Activated CD4-positive, alpha-beta memory T cell treated with anti-CD3 and anti-CD28 coated beads for 36 hours (primary cell): ENCODE measurements around the gene ADRA2C. TPM values are rescaled to one million over a fixed set of nuclear protein-coding genes. Genes with fewer than 3 reads are reported as not detected.
"Not testable (repeated sequence)": the region's sequence is repeated elsewhere in the genome, so short reads cannot be mapped to it uniquely, and the experiment has no call there.

Experiments
- CTCF ChIA-PET: fragments of 350-600 bp; sonication (Branson Sonifier 250); formaldehyde crosslinking; loops from one replicate; lab custom pipeline; 2021; ENCODE audit warnings: antibody characterized with exemption, inconsistent platforms; lab: Charles Lee
- POLR2A ChIA-PET: fragments of 350-600 bp; sonication (Branson Sonifier 250); formaldehyde crosslinking; loops from one replicate; lab custom pipeline; 2021; ENCODE audit warnings: antibody characterized with exemption; lab: Charles Lee
- DNase-seq: peaks from one replicate; pipeline ENCODE4 v3.0.0-alpha.2; 2020
- H3K27ac Mint-ChIP-seq: one replicate; pipeline ENCODE4 v1.8.0; 2021; ENCODE audit warnings: mixed read lengths
- H3K27me3 Mint-ChIP-seq: one replicate; pipeline ENCODE4 v1.8.0; 2021; ENCODE audit warnings: mixed read lengths
- H3K36me3 Mint-ChIP-seq: one replicate; pipeline ENCODE4 v1.8.0; 2021; ENCODE audit warnings: mixed read lengths
- H3K4me1 Mint-ChIP-seq: one replicate; pipeline ENCODE4 v1.8.0; 2021; ENCODE audit warnings: low read depth, mixed read lengths
- H3K4me3 Mint-ChIP-seq: one replicate; pipeline ENCODE4 v1.8.0; 2021; ENCODE audit warnings: mild to moderate bottlenecking, mixed read lengths
- H3K9me3 Mint-ChIP-seq: one replicate; pipeline ENCODE4 v1.8.0; 2021; ENCODE audit warnings: mixed read lengths
- intact Hi-C: fragments of 100-400 bp; cut with micrococcal nuclease; formaldehyde crosslinking; loops from one replicate; pipeline ENCODE4 v1.15.1; 2023
- total RNA-seq, 2 experiments: library from RNA; stranded (reverse); gene quantifications; one replicate each; pipeline ENCODE4 v1.2.3, GENCODE V29; 2021

ADRA2C gene
- total RNA-seq, 2 experiments from 2014 or later = not detected

DNA sequence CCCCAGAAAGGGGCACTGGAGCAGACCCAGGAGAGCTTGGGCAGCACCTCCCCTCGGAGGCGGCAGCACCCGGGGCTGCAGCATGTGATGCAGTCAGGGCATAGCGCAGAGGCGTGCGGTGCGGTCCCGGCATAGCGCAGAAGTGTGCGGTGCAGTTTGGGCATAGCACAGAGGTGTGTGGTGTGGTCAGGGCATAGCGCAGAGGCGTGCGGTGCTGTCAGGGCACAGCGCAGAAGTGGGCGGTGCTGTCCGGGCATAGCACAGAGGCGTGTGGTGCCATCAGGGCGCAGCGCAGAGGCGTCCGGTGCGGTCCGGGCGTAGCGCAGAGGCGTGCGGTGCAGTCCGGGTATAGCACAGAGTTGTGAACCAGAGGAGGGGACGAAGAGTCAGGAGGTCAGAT is 42.8 kb downstream of the ADRA2C start:
- H3K27ac Mint-ChIP-seq = no peak overlapping the region
- H3K4me3 Mint-ChIP-seq = no peak overlapping the region
- H3K36me3 Mint-ChIP-seq = no peaks in the 10 kb centered on the region
- peaks cover 7% of the 10 kb centered on the region for H3K27me3 Mint-ChIP-seq
- ChIA-PET CTCF (no interaction called here), POLR2A (no interaction called here)
- no peak for DNase-seq
- intact Hi-C loops = no loop called here
- no peaks in the 10 kb centered on the region for H3K9me3 Mint-ChIP-seq
- no peaks in the 10 kb centered on the region for H3K4me1 Mint-ChIP-seq

DNA sequence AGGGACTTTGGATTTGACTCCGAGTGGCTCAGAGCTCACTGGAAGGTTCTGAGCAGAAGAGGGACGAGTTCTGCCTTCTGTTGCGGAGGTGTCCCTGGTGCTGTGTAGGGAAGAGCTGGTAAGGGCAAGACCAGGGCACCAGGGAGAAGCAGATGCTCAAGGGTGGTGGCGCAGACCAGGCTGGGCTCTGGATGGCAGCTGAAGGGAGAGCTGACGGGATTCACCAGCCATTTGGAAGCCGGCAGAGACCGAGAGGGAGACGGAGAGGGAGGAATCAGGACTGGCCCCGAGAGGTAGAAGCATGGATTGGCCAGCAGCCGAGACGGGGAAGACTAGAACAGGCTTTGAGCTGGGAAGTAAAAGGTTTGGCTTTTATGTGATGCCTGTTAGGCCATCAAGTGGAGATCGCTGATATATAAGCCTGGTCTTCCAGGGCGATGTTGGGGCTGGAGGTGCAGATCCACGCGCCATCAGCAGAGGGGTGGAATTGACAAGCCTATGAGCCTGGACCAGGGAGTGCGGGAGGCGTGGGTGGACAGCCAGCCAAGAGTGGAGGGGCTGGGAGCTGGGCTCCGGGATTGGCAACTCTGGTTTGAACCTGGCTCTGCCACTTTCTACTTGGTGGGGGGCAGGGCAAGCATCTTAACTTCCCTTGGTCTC is 43.4 kb downstream of the ADRA2C start:
- DNase-seq = no peak
- POLR2A ChIA-PET = no interaction called here
- CTCF ChIA-PET = no interaction called here
- no peaks in the 10 kb centered on the region for H3K9me3 Mint-ChIP-seq
- H3K36me3 Mint-ChIP-seq = no peaks in the 10 kb centered on the region
- H3K27ac Mint-ChIP-seq = no peak overlapping the region
- H3K27me3 Mint-ChIP-seq = peaks cover 5% of the 10 kb centered on the region
- no peaks in the 10 kb centered on the region for H3K4me1 Mint-ChIP-seq
- no peak overlapping the region for H3K4me3 Mint-ChIP-seq
- intact Hi-C loops = no loop called here

DNA sequence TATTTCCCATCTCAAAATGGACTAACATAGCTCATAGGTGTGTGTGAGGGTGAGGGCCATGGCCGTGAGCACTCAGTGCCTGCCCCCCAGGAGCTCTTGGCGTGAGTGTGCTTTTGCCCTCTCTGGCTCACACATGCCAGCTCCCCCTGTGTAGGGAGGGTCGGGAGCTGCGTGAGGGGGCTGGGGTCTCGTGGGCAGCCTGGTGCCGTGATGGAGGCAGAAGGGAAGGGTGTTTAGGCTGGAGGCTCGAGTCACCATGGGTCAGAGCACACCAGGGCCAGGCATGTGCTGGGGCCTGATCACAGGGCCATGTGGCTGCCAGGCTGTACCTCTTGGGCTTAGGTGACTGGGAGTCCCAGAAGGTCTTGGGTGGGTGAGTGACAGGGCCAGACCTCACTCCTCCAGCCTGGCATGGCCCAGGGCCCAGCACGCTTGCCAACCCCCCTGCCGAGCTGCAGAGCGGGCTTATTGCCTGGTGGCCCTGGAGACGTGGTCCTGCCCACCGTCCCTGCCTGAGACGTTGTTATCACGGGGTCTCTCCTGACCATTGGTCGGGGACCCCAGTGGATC is 44.0 kb downstream of the ADRA2C start:
- Mint-ChIP-seq H3K4me1 (no peaks in the 10 kb centered on the region), H3K9me3 (no peaks in the 10 kb centered on the region), H3K4me3 (no peak overlapping the region), H3K27ac (no peak overlapping the region), H3K27me3 (peaks cover 5% of the 10 kb centered on the region), H3K36me3 (no peaks in the 10 kb centered on the region)
- DNase-seq = no peak
- intact Hi-C loops = no loop called here
- POLR2A ChIA-PET = no interaction called here
- CTCF ChIA-PET = no interaction called here

DNA sequence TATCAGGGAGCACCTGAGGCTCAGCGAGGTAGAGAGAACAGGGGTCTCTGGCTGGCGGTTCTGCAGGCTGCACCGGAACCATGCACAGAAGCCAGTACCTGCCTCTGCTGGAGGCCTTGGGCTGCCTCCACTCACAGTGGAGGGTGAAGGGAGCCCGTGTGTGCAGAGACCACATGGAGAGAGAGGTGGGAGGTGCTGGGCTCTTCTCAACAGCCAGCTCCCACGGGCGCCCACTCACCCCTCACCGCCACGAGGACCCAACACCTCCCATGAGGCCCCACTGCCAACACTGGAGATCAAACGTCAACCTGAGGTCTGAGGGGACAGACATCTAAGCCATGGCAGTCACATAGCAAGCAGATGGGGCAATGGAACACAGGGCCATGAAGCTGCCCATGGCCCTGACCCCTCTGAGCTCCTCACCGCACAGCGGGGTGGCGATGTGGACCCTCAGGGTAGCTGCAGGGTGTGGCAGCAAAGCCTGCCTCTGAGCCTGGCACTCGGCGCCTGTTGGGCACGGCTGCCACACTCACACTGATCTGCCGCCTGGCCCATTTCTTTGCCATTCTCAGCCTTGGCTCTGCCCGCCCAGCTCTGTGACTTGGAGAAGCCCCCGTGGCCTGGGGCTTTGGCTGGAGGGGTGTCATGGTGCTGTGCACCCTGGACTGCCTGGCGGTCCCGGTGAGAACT is 44.8 kb downstream of the ADRA2C start:
- intact Hi-C loops = no loop called here
- DNase-seq = no peak
- CTCF ChIA-PET = no interaction called here

DNA sequence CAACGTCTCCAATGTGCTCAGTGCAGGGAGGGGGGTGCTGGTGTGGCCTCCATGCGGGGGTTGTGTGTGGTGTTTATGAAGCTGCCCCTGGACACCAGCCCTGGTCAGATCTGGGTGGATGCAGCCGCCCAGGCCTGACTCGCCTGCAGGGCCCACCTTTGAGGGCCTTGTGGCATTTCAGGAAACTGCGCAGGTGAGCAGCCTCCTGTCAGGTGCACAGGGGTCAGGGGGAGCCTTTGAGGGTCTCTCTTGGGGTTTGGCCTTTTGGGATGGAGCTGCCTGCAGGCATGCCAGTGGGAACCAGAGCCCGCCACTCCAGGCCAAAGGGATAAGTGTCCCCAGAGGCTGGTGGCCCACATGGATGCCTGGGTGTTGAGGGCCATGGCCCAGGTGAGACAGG is 45.4 kb downstream of the ADRA2C start:
- Mint-ChIP-seq H3K27me3 (peaks cover 5% of the 10 kb centered on the region), H3K9me3 (no peaks in the 10 kb centered on the region), H3K4me3 (no peak overlapping the region), H3K36me3 (no peaks in the 10 kb centered on the region), H3K4me1 (no peaks in the 10 kb centered on the region), H3K27ac (no peak overlapping the region)
- ChIA-PET POLR2A (no interaction called here), CTCF (no interaction called here)
- DNase-seq = no peak
- intact Hi-C loops = no loop called here

More for the DNA sequence above, 44.8 kb downstream of the ADRA2C start:
- no peaks in the 10 kb centered on the region for H3K36me3 Mint-ChIP-seq
- no peak overlapping the region for H3K27ac Mint-ChIP-seq
- POLR2A ChIA-PET = no interaction called here
- no peaks in the 10 kb centered on the region for H3K9me3 Mint-ChIP-seq
- no peaks in the 10 kb centered on the region for H3K4me1 Mint-ChIP-seq
- H3K27me3 Mint-ChIP-seq = peaks cover 5% of the 10 kb centered on the region
- H3K4me3 Mint-ChIP-seq = no peak overlapping the region

DNA sequence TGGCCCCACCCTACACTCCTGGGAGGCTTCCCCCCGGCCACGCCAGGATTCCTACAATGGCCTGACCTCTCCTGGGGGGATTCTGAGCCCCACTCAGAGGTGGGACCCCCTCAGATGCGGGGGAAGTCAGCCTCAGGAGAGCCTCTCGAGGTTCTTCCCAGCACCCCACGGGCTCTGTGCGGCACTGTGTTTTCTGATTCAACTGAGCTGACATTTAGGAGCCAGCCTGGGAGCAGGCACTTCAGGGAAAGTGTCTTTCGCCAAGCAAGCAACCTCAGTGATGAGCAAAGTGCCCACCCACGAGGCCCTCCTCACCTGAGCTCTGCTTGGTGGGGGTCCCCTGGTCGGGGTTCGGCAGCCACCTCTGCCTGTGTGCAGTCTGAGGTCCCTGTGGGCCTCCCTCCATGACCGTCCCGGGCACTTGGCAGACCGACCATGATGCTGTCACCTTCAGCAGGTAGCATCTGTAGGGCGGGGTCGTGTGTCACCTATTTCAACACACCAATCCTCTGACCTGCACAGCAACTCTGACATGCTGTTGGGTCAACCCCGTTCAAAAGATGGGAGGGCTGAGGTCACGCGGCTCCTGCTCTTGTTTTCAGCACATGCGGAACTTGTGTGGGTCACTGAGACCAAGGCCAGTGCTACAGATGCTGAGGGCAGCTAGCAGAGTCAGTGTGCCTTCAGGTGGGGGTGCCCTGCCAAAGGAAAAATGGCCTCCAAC is 46.2 kb downstream of the ADRA2C start:
- POLR2A ChIA-PET = no interaction called here
- H3K4me3 Mint-ChIP-seq = no peak overlapping the region

DNA sequence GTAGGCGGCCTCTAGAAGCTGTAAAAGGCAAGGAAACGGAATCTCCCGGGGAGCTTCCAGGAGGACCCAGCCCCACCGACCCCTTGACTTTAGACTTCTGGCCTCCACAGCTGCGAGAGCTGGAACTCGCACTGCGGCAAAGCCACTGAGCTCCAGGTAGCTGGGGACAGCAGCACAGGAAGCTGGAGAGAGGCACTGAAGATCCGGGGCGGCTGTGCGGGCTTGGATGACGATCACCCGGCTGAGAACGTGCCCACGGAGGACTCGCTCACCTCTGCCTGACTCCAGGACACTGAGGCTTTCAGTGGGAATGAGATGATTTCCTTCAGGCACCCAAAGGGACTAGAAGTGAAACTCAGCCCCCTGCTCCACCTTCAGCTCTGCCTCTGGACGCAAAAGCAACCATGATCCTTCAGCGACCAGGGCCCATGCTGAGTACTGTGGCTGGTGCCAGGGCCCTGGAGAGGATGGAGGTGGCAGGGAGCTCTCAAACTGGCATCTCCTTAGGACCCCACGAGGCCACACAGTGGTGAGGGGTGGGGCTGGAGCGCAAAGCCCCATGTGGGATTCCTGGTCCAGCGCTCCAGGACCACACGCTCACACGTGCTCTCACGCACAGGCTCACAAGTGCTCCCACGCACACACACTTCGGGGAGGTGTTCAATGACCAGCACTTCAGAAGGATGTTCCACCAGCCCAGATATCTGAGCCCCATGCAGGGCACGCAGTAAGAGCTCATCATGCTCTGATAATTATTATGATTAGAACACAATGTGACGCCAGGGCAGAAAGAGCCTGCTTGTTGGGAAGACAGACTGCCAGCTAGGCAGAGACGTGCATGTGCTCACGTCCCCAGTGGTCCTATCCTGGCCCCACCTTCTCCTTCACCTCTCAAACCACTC is 47.2 kb downstream of the ADRA2C start:
- CTCF ChIA-PET = no interaction called here
- no peak for DNase-seq
- Mint-ChIP-seq H3K4me1 (no peaks in the 10 kb centered on the region), H3K36me3 (no peaks in the 10 kb centered on the region), H3K9me3 (no peaks in the 10 kb centered on the region), H3K4me3 (no peak overlapping the region), H3K27ac (no peak overlapping the region), H3K27me3 (peaks cover 1% of the 10 kb centered on the region)
- POLR2A ChIA-PET = no interaction called here
- intact Hi-C loops = no loop called here

More for the DNA sequence above, 46.2 kb downstream of the ADRA2C start:
- no peaks in the 10 kb centered on the region for H3K36me3 Mint-ChIP-seq
- H3K4me1 Mint-ChIP-seq = no peaks in the 10 kb centered on the region
- no peak for DNase-seq
- H3K27me3 Mint-ChIP-seq = peaks cover 5% of the 10 kb centered on the region
- no peak overlapping the region for H3K27ac Mint-ChIP-seq
- H3K9me3 Mint-ChIP-seq = no peaks in the 10 kb centered on the region
- CTCF ChIA-PET = no interaction called here
- intact Hi-C loops = no loop called here

DNA sequence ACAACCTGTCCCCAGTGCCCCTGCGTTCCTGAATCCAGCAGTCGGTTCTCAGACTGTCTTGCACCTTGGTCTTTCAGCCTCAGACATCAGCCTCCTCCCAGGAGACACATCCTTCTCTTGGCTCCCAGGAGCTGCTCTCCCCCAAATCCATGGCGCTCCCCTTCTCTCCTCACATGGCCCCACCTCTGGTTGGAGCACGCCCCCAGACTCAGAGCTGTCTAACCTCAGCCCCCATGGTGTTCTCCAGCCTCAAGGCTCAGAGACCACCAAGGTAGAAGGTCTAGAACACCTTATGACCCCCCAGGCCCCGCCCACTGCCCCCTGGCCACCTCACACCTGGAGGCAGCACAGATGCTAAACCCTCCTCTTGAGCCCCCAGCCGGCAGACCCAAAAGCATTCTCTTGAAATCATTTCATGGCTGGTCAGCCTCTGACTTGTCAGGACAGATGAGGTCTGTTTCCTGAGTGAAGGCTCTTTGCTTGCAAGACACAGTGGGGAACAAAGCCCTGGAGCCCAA is 47.9 kb downstream of the ADRA2C start:
- POLR2A ChIA-PET = no interaction called here
- H3K27ac Mint-ChIP-seq = no peak overlapping the region
- no peak for DNase-seq
- CTCF ChIA-PET = no interaction called here
- H3K4me1 Mint-ChIP-seq = no peaks in the 10 kb centered on the region
- no peaks in the 10 kb centered on the region for H3K36me3 Mint-ChIP-seq
- no peaks in the 10 kb centered on the region for H3K9me3 Mint-ChIP-seq
- H3K27me3 Mint-ChIP-seq = peaks cover 1% of the 10 kb centered on the region
- H3K4me3 Mint-ChIP-seq = no peak overlapping the region
- intact Hi-C loops = no loop called here

DNA sequence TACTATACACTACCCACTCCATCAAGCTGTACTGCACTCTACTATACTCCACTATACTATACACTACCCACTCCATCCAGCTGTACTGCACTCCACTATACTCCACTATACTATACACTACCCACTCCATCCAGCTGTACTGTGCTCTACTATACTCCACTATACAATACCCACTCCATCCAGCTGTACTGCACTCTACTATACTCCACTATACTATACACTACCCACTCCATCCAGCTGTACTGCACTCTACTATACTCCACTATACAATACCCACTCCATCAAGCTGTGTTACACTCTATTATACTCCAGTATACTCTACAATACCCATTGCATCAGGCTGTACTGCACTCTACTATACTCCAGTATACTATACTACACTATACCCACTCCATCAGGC is 48.7 kb downstream of the ADRA2C start:
- DNase-seq, H3K4me3 Mint-ChIP-seq, H3K4me1 Mint-ChIP-seq, H3K27me3 Mint-ChIP-seq, POLR2A ChIA-PET, intact Hi-C loops, H3K27ac Mint-ChIP-seq, H3K9me3 Mint-ChIP-seq, H3K36me3 Mint-ChIP-seq, CTCF ChIA-PET: not testable (repeated sequence)

DNA sequence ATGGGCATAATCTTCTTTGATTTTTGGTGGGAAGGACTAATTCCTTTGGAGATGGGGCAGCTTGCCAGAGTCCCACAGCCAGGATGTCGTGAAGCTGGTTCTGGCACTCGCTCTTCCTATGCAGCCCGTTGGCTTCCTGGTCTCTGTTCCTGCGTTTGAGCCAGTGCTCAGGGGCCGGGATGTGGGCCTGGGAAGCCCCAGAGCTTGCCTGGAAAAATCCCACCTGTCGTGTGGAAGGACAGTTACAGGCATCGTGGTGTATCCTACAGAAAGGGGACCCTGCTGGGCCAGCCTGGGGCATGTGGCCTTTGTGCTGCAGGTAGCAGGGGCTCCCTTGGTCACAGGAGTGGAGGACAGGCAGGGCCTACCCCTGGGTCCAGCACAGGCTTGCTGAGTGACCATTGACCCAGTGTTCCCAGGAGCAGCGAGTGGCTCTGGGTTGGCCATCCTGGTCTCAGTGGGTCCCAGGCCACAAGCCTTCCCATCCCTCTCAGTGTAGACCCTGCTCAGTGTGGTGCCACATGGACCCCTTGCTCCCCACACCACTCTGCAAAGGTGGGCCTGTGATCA is 50.2 kb downstream of the ADRA2C start:
- H3K27ac Mint-ChIP-seq = no peak overlapping the region
- no peak for DNase-seq
- H3K4me3 Mint-ChIP-seq = no peak overlapping the region
- ChIA-PET CTCF (no interaction called here), POLR2A (no interaction called here)
- intact Hi-C loops = no loop called here
- H3K36me3 Mint-ChIP-seq = no peaks in the 10 kb centered on the region
- H3K4me1 Mint-ChIP-seq = no peaks in the 10 kb centered on the region
- H3K9me3 Mint-ChIP-seq = no peaks in the 10 kb centered on the region
- H3K27me3 Mint-ChIP-seq = no peaks in the 10 kb centered on the region
